Sigmoid colon (tissue), 7 donors: Measurements from ENCODE around the gene TMEM130. TPM values are rescaled to one million over a fixed set of nuclear protein-coding genes. Genes with fewer than 3 reads are reported as not detected.

Experiments
- DNase-seq: peaks from one replicate; pipeline ENCODE4 v3.0.0-alpha.2; 2019
- H3K27ac ChIP-seq, 4 donors: fragments of 200-600 bp; sonication (generic); one replicate each; pipeline ENCODE4 v1.5.1; 2016 to 2019; ENCODE audit warnings: mild to moderate bottlenecking in 1 of 4
- H3K27me3 ChIP-seq, 3 donors: fragments of 200-600 bp; sonication (generic); one replicate each; pipeline ENCODE4 v1.5.1; 2019; ENCODE audit warnings: mild to moderate bottlenecking in 1 of 3
- H3K36me3 ChIP-seq, 4 donors: fragments of 200-600 bp; sonication (generic); one replicate each; pipeline ENCODE4 v1.5.1; 2016 to 2019
- H3K4me1 ChIP-seq, 4 donors: fragments of 200-600 bp; sonication (generic); one replicate each; pipeline ENCODE4 v1.5.1; 2017 to 2019
- H3K4me3 ChIP-seq, 4 donors: fragments of 200-600 bp; sonication (generic); one replicate each; pipeline ENCODE4 v1.5.1; 2017 to 2019; ENCODE audit warnings: mild to moderate bottlenecking in 2 of 4, moderate library complexity in 1 of 4
- H3K9me3 ChIP-seq, 4 donors: fragments of 200-600 bp in 3 of 4; sonication (generic) in 3 of 4; one replicate each; pipeline versions ENCODE4 v1.5.1 to v1.6.1; 2013 to 2019
- CTCF ChIP-seq, 4 experiments: fragments of 450-650 bp in 3 of 4; fragments of 200-600 bp in 1 of 4; IDR thresholded peaks; one replicate each; pipeline ENCODE4 v1.5.1; 2016 to 2019; ENCODE audit warnings: antibody characterized with exemption in 4 of 4, mild to moderate bottlenecking in 3 of 4, moderate library complexity in 2 of 4
- EP300 ChIP-seq, 4 donors: sonication (generic); formaldehyde crosslinking; IDR thresholded peaks; one replicate each; pipeline ENCODE4 v1.6.1; 2017; ENCODE audit warnings: antibody characterized with exemption in 4 of 4
- POLR2A ChIP-seq, 2 donors: fragments of 450-650 bp; IDR thresholded peaks; one replicate each; pipeline ENCODE4 v1.6.1; 2016; ENCODE audit warnings: antibody characterized with exemption in 2 of 2, mild to moderate bottlenecking in 2 of 2, moderate library complexity in 2 of 2
- POLR2AphosphoS5 ChIP-seq, 4 donors: sonication (generic); formaldehyde crosslinking; IDR thresholded peaks; one replicate each; pipeline ENCODE4 v1.6.1; 2017; ENCODE audit warnings: antibody characterized with exemption in 4 of 4
- WGBS, 2 donors: extraction: QIAGEN DNeasy Blood & Tissue Kit; methylation state at CpG; one replicate each; pipeline ENCODE4 v1.1.7; 2013; 5-methylcytosine and 5-hydroxymethylcytosine counted together
- intact Hi-C: fragments of 100-400 bp; cut with DNase I; formaldehyde crosslinking; loops from one replicate; pipeline ENCODE4 v1.15.1; 2023
- polyA plus RNA-seq, 3 donors: library from polyadenylated mRNA; stranded (reverse); fragments of 200-250 nt; gene quantifications; one replicate each; pipeline ENCODE4 v1.2.3, GENCODE V29; 2013
- total RNA-seq, 4 donors: library from RNA; depleted of rRNA; stranded (reverse); fragments of >200 nt; gene quantifications; one replicate each; pipeline ENCODE4 v1.1.0, GENCODE V29; 2016
- donor health status: healthy with polysubstance abuse.
- donor health status: Bipolar disorder and iron deficiency.
- donor health status: healthy.

TMEM130 gene
- total and polyA plus RNA-seq, 7 donors: 2.1 to 3.3 (median 3.0) TPM; not detected in 2

- H3K36me3 ChIP-seq: peaks cover 11 to 96% (median 71%) of the 10 kb centered on the region in 4 donors
- H3K4me3 ChIP-seq: no peak overlapping the region
- H3K4me1 ChIP-seq: no peaks in the 10 kb centered on the region
- 87 to 91% methylated on average over 5 of the region's 5 CpGs for WGBS, 2 donors
- DNase-seq: no peak
- TF ChIP-seq CTCF (IDR thresholded peaks at IDR 0.05) (no peak), EP300 (IDR thresholded peaks at IDR 0.05) (no peak), POLR2A (IDR thresholded peaks at IDR 0.05) (no peak), POLR2AphosphoS5 (IDR thresholded peaks at IDR 0.05) (no peak)
- no peaks in the 10 kb centered on the region for H3K9me3 ChIP-seq
- intact Hi-C loops: no loop called here
- H3K27me3 ChIP-seq: no peaks in the 10 kb centered on the region
- H3K27ac ChIP-seq: no peak overlapping the region
Measured at GRCh38 chr7:98911916-98912315, 42.1 kb upstream of the TMEM130 start.

DNA sequence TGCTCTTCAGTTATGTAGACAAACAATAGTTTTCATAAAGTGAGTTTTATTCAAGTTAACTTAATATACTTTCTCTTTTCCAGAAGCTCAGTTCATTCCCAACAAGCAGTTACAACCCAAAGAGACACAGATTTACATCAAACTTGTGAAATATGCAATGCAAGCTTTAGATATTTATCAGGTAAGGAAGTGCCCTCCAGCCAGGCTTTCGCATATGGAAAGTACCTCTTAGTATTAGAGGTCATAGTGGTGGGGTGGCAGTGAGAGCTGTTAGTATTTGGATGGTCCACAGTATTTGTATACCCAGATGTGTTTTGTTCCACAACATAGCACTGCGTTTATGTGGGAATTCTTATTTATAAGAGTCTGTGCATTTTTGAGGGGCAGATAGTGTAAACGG, 40.6 kb upstream of the TMEM130 start:
- Histone ChIP-seq H3K27me3 (no peaks in the 10 kb centered on the region), H3K36me3 (peaks cover 8 to 96% (median 68%) of the 10 kb centered on the region in 4 donors), H3K4me1 (no peaks in the 10 kb centered on the region), H3K4me3 (no peak overlapping the region), H3K27ac (no peak overlapping the region), H3K9me3 (no peaks in the 10 kb centered on the region)
- DNase-seq: no peak
- TF ChIP-seq POLR2A (IDR thresholded peaks at IDR 0.05): no peak
- no peak for TF ChIP-seq EP300 (IDR thresholded peaks at IDR 0.05)
- TF ChIP-seq POLR2AphosphoS5 (IDR thresholded peaks at IDR 0.05): no peak
- TF ChIP-seq CTCF (IDR thresholded peaks at IDR 0.05): no peak
- intact Hi-C loops: no loop called here
- WGBS, 2 donors: 91 to 93% methylated on average over 3 of the region's 3 CpGs

GRCh38 chr7:98909487-98909886, 39.7 kb upstream of the TMEM130 start:
- intact Hi-C loops: no loop called here

GRCh38 chr7:98908585-98908984, 38.8 kb upstream of the TMEM130 start:
- H3K9me3 ChIP-seq: no peaks in the 10 kb centered on the region
- no peaks in the 10 kb centered on the region for H3K27me3 ChIP-seq
- peaks cover 15 to 100% (median 76%) of the 10 kb centered on the region in 4 donors for H3K36me3 ChIP-seq
- intact Hi-C loops: no loop called here
- DNase-seq: no peak
- no peak overlapping the region for H3K4me3 ChIP-seq
- TF ChIP-seq EP300 (IDR thresholded peaks at IDR 0.05) (no peak), CTCF (IDR thresholded peaks at IDR 0.05) (no peak)
- H3K4me1 ChIP-seq: no peaks in the 10 kb centered on the region
- WGBS, 2 donors: 94 to 95% methylated on average over 19 of the region's 19 CpGs
- H3K27ac ChIP-seq: no peak overlapping the region

More at GRCh38 chr7:98909487-98909886, 39.7 kb upstream of the TMEM130 start:
- TF ChIP-seq POLR2A (IDR thresholded peaks at IDR 0.05): no peak
- TF ChIP-seq POLR2AphosphoS5 (IDR thresholded peaks at IDR 0.05): no peak
- TF ChIP-seq EP300 (IDR thresholded peaks at IDR 0.05): no peak
- no peak for TF ChIP-seq CTCF (IDR thresholded peaks at IDR 0.05)
- WGBS, 2 donors: 92 to 94% methylated on average over 8 of the region's 8 CpGs
- H3K4me1 ChIP-seq: no peaks in the 10 kb centered on the region
- H3K9me3 ChIP-seq: no peaks in the 10 kb centered on the region
- no peak overlapping the region for H3K27ac ChIP-seq
- no peak for DNase-seq
- H3K4me3 ChIP-seq: no peak overlapping the region
- peaks cover 14 to 98% (median 72%) of the 10 kb centered on the region in 4 donors for H3K36me3 ChIP-seq
- no peaks in the 10 kb centered on the region for H3K27me3 ChIP-seq

GRCh38 chr7:98907570-98907969, 37.8 kb upstream of the TMEM130 start:
- 95 to 96% methylated on average over 5 of the region's 5 CpGs for WGBS, 2 donors
- H3K27me3 ChIP-seq: no peaks in the 10 kb centered on the region
- H3K9me3 ChIP-seq: no peaks in the 10 kb centered on the region
- TF ChIP-seq POLR2AphosphoS5 (IDR thresholded peaks at IDR 0.05) (no peak), EP300 (IDR thresholded peaks at IDR 0.05) (no peak), POLR2A (IDR thresholded peaks at IDR 0.05) (no peak), CTCF (IDR thresholded peaks at IDR 0.05) (no peak)
- DNase-seq: no peak
- H3K36me3 ChIP-seq: peaks cover 20 to 100% (median 71%) of the 10 kb centered on the region in 4 donors
- H3K4me3 ChIP-seq: no peak overlapping the region
- H3K4me1 ChIP-seq: no peaks in the 10 kb centered on the region
- no peak overlapping the region for H3K27ac ChIP-seq
- intact Hi-C loops: no loop called here
